IMR-90 (cell line): ENCODE data around the gene TENT5C. TPM values are rescaled to one million over a fixed set of nuclear protein-coding genes. Genes with fewer than 3 reads are reported as not detected.

Experiments used
- ATAC-seq: fragments of 200-7000 bp; cut with Tn5 transposase; 2 replicates; pipeline ENCODE4 v1.9.1; 2020; ENCODE audit warnings: low read depth, mild to moderate bottlenecking, moderate library complexity
- BruUV-seq: library from RNA; stranded (reverse); fragments of 400-500 nt; replicated peaks from 2 replicates; lab custom pipeline; 2021; lab: Mats Ljungman, UMichigan
- CTCF ChIA-PET: fragments of 300-600 bp; formaldehyde crosslinking; extraction: SDS; loops from one replicate; lab custom pipeline; 2021; ENCODE audit warnings: antibody characterized with exemption; lab: Yijun Ruan, JAX
- POLR2A ChIA-PET: fragments of 300-600 bp; sonication (Branson Sonifier 250); formaldehyde crosslinking; loops from one replicate; lab custom pipeline; 2022; ENCODE audit warnings: antibody characterized with exemption; ENCODE audit not compliant: unreplicated experiment; lab: Charles Lee
- DNase-seq: peaks from one replicate; pipeline ENCODE4 v3.0.0; 2013
- H2AFZ ChIP-seq: replicated peaks from 2 replicates; pipeline ENCODE3; 2013; ENCODE audit warnings: low read length, mild to moderate bottlenecking; ENCODE audit not compliant: poor library complexity
- H2AK5ac ChIP-seq: 2 replicates; pipeline ENCODE4 v1.6.1; 2013; ENCODE audit warnings: low read depth, low read length, inconsistent platforms
- H2AK9ac ChIP-seq: replicated peaks from 2 replicates; pipeline ENCODE3; 2013; ENCODE audit warnings: mild to moderate bottlenecking, low read depth, low read length, moderate library complexity; ENCODE audit not compliant: poor library complexity
- H2BK120ac ChIP-seq: 2 replicates; pipeline ENCODE4 v1.6.1; 2013; ENCODE audit warnings: low read depth, low read length, inconsistent platforms
- H2BK15ac ChIP-seq: 3 replicates; pipeline ENCODE4 v1.6.1; 2013; ENCODE audit warnings: low read depth, low read length, inconsistent platforms
- H2BK20ac ChIP-seq: 2 replicates; pipeline ENCODE4 v1.6.1; 2013; ENCODE audit warnings: low read depth, mild to moderate bottlenecking, inconsistent platforms, low read length, moderate library complexity
- H2BK5ac ChIP-seq: 2 replicates; pipeline ENCODE4 v1.6.1; 2013; ENCODE audit warnings: mild to moderate bottlenecking, low read depth, low read length, inconsistent platforms; ENCODE audit not compliant: poor library complexity, severe bottlenecking
- H3K14ac ChIP-seq: replicated peaks from 2 replicates; pipeline ENCODE4 v1.6.1; 2013; ENCODE audit warnings: low read depth, low read length, inconsistent platforms
- H3K18ac ChIP-seq: 2 replicates; pipeline ENCODE4 v1.6.1; 2013; ENCODE audit warnings: low read depth, low read length, control low read depth
- H3K23ac ChIP-seq: 2 replicates; pipeline ENCODE4 v1.6.1; 2013; ENCODE audit warnings: low read depth, low read length, inconsistent platforms
- H3K27ac ChIP-seq: 2 replicates; pipeline ENCODE4 v1.5.1; 2013; ENCODE audit warnings: mild to moderate bottlenecking, control low read depth, low read length; ENCODE audit not compliant: insufficient read depth
- H3K27me3 ChIP-seq: 2 replicates; pipeline ENCODE4 v1.6.1; 2013; ENCODE audit warnings: low read length; ENCODE audit not compliant: control insufficient read depth, insufficient read depth
- H3K36me3 ChIP-seq: 2 replicates; pipeline ENCODE4 v1.6.1; 2013; ENCODE audit warnings: low read length, mixed read lengths; ENCODE audit not compliant: control insufficient read depth, insufficient read depth
- H3K4ac ChIP-seq: 2 replicates; pipeline ENCODE4 v1.6.1; 2013; ENCODE audit warnings: low read depth, low read length, inconsistent platforms
- H3K4me1 ChIP-seq: 2 replicates; pipeline ENCODE4 v1.6.1; 2013; ENCODE audit warnings: low read length, mixed read lengths; ENCODE audit not compliant: control insufficient read depth, insufficient read depth
- H3K4me2 ChIP-seq: 2 replicates; pipeline ENCODE4 v1.6.1; 2013; ENCODE audit warnings: low read depth, mild to moderate bottlenecking, control low read depth, low read length, moderate library complexity
- H3K4me3 ChIP-seq: 2 replicates; pipeline ENCODE4 v1.5.1; 2013; ENCODE audit warnings: low read depth, mild to moderate bottlenecking, control low read depth, low read length, moderate library complexity; ENCODE audit not compliant: insufficient read depth
- H3K56ac ChIP-seq: 2 replicates; pipeline ENCODE4 v1.6.1; 2013; ENCODE audit warnings: low read length, inconsistent platforms; ENCODE audit not compliant: insufficient read depth; ENCODE audit errors: extremely low read depth
- H3K79me1 ChIP-seq, 2 experiments: 2 replicates each; pipeline ENCODE4 v1.6.1; 2013; ENCODE audit warnings: low read length in 2 of 2, inconsistent platforms in 1 of 2, low read depth in 1 of 2
- H3K9ac ChIP-seq: 2 replicates; pipeline ENCODE4 v1.6.1; 2013; ENCODE audit warnings: low read depth, low read length, control low read depth
- H3K9me1 ChIP-seq: 2 replicates; pipeline ENCODE4 v1.6.1; 2013; ENCODE audit warnings: low read length, inconsistent platforms; ENCODE audit not compliant: insufficient read depth
- H3K9me3 ChIP-seq: 2 replicates; pipeline ENCODE4 v1.6.1; 2013; ENCODE audit warnings: low read length; ENCODE audit not compliant: control insufficient read depth, insufficient read depth
- H4K20me1 ChIP-seq: 2 replicates; pipeline ENCODE4 v1.6.1; 2013; ENCODE audit warnings: low read length, inconsistent platforms; ENCODE audit not compliant: insufficient read depth
- H4K5ac ChIP-seq: 2 replicates; pipeline ENCODE4 v1.6.1; 2013; ENCODE audit warnings: mild to moderate bottlenecking, low read depth, low read length, control low read depth
- H4K8ac ChIP-seq, 2 experiments: 2 replicates each; pipeline ENCODE4 v1.6.1; 2013; ENCODE audit warnings: low read depth in 2 of 2, low read length in 2 of 2, control low read depth in 1 of 2, inconsistent platforms in 1 of 2
- H4K91ac ChIP-seq: 2 replicates; pipeline ENCODE4 v1.6.1; 2013; ENCODE audit warnings: low read depth, low read length, inconsistent platforms; ENCODE audit not compliant: insufficient read depth
- BHLHE40 ChIP-seq: fragments of 150-350 bp; IDR thresholded peaks from 2 replicates; pipeline ENCODE4 v1.6.1; 2016; ENCODE audit warnings: mild to moderate bottlenecking, low read depth, low read length
- CEBPB ChIP-seq: IDR thresholded peaks from 2 replicates; pipeline ENCODE4 v1.6.1; 2012; ENCODE audit warnings: low read depth, low read length, improper control_type of control experiment
- ELK1 ChIP-seq: fragments of 150-350 bp; IDR thresholded peaks from 2 replicates; pipeline ENCODE4 v1.6.1; 2016; ENCODE audit warnings: low read depth, mild to moderate bottlenecking, low read length, moderate library complexity, borderline replicate concordance
- MAFK ChIP-seq: IDR thresholded peaks from 2 replicates; pipeline ENCODE4 v1.6.1; 2012; ENCODE audit warnings: low read depth, low read length, improper control_type of control experiment
- MAZ ChIP-seq: IDR thresholded peaks from 2 replicates; pipeline ENCODE4 v1.6.1; 2012; ENCODE audit warnings: low read depth, mild to moderate bottlenecking, low read length, improper control_type of control experiment, moderate library complexity, borderline replicate concordance
- RAD21 ChIP-seq: IDR thresholded peaks from 2 replicates; pipeline ENCODE4 v1.6.1; 2012; ENCODE audit warnings: low read length, improper control_type of control experiment
- RCOR1 ChIP-seq: IDR thresholded peaks from 2 replicates; pipeline ENCODE4 v1.6.1; 2012; ENCODE audit warnings: mild to moderate bottlenecking, low read length, improper control_type of control experiment; ENCODE audit not compliant: insufficient replicate concordance
- RFX5 ChIP-seq: IDR thresholded peaks from 2 replicates; pipeline ENCODE4 v1.8.0; 2012; ENCODE audit warnings: low read depth, mild to moderate bottlenecking, low read length, moderate library complexity
- WGBS, 2 experiments: methylation state at CpG; one replicate each; pipeline versions ENCODE4 v1.1.5 to v1.1.7; 2013; ENCODE audit warnings: missing lambda C conversion rate in 2 of 2; ENCODE audit not compliant: insufficient read length in 1 of 2; ENCODE audit errors: extremely low coverage in 2 of 2; 5-methylcytosine and 5-hydroxymethylcytosine counted together
- dilution Hi-C: fragments of 300-500 bp; cut with HindIII; formaldehyde crosslinking; loops from one replicate; pipeline ENCODE4 v1.14.3; 2018; ENCODE audit warnings: low sequenced_read_pairs; ENCODE audit not compliant: unreplicated experiment
- in situ Hi-C: fragments of 300-500 bp; cut with MboI; formaldehyde crosslinking; loops from 3 replicates; pipeline ENCODE4 v1.14.3; 2019; ENCODE audit warnings: low sequenced_read_pairs, inconsistent platforms, mixed read lengths
- intact Hi-C: fragments of 100-400 bp; cut with micrococcal nuclease; formaldehyde crosslinking; loops from 2 replicates; pipeline ENCODE4 v1.10.0; 2022
- polyA plus RNA-seq, 3 experiments: library from polyadenylated mRNA; depleted of rRNA; stranded (reverse); fragments of >200 nt; gene quantifications; 2 replicates each; pipeline ENCODE4 v1.2.3, GENCODE V29; 2012; ENCODE audit warnings: low replicate concordance in 1 of 3
- total RNA-seq: library from RNA; depleted of rRNA; stranded (reverse); fragments of >200 nt; gene quantifications from 2 replicates; pipeline ENCODE4 v1.2.3, GENCODE V29; 2012

Gene TENT5C
- total and polyA plus RNA-seq, 2 of the 4 experiments (the other 2 are of a cell fraction) = 1.5 to 4.1 TPM

GRCh38 chr1:117633423-117633822, 27.6 kb downstream of the TENT5C start:
- no peak overlapping the region for H2AK9ac ChIP-seq
- no peak overlapping the region for H2BK15ac ChIP-seq
- no peak overlapping the region for H3K14ac ChIP-seq
- H3K4me2 ChIP-seq = no peak overlapping the region
- H2BK120ac ChIP-seq = no peak overlapping the region
- dilution Hi-C loops = no loop called here
- peaks cover 2% of the 10 kb centered on the region; the same call in 1 of the 2 replicates for H3K36me3 ChIP-seq
- DNase-seq (no peak), ATAC-seq (no peak)
- no peak overlapping the region for H3K4ac ChIP-seq
- POLR2A ChIA-PET = no interaction called here
- CTCF ChIA-PET = interaction anchor here (0.6 kb wide), 1 partner anchor 12 kb away, joined by 3 read pairs; no protein-coding TSS in a partner anchor
- in situ Hi-C loops = no loop called here
- 80% methylated on average over 4 of the region's 7 CpGs; no CpG with 5 or more reads in 1 of the 2 experiments for WGBS, 2 experiments
- no peak overlapping the region for H4K5ac ChIP-seq
- no peak overlapping the region for H3K27ac ChIP-seq
- peaks cover 19% of the 10 kb centered on the region; the same call in 1 of the 2 replicates for H4K20me1 ChIP-seq
- no peak overlapping the region for H2BK5ac ChIP-seq
- no peak overlapping the region for H3K56ac ChIP-seq
- H3K9me1 ChIP-seq = peaks cover 16% of the 10 kb centered on the region
- no peak overlapping the region for H2AFZ ChIP-seq
- H3K9ac ChIP-seq = no peak overlapping the region
- H3K23ac ChIP-seq = no peak overlapping the region
- H4K91ac ChIP-seq = no peak overlapping the region
- intact Hi-C loops = no loop called here
- H3K27me3 ChIP-seq = no peaks in the 10 kb centered on the region; the same call in 1 of the 2 replicates
- BruUV-seq = no TSS peak
- no peak overlapping the region for H2BK20ac ChIP-seq
- no peaks in the 10 kb centered on the region for H3K9me3 ChIP-seq
- H3K4me3 ChIP-seq = no peak overlapping the region
- no peak overlapping the region for H2AK5ac ChIP-seq
- TF ChIP-seq MAFK = no peak
- TF ChIP-seq BHLHE40 = no peak
- no peak for TF ChIP-seq CEBPB
- no peak for TF ChIP-seq RAD21
- TF ChIP-seq RCOR1 = no peak
- TF ChIP-seq RFX5 = no peak
- no peak for TF ChIP-seq MAZ
- no peak for TF ChIP-seq ELK1
- peaks cover 2% of the 10 kb centered on the region; the same call in 1 of the 2 replicates for H3K4me1 ChIP-seq
- no peak overlapping the region for H4K8ac ChIP-seq
- H3K79me1 ChIP-seq = peaks cover 0 to 16% of the 10 kb centered on the region in 2 experiments; a peak in 2 of 4 replicates
- H3K18ac ChIP-seq = no peak overlapping the region
